Liver (tissue), 9 donors: ENCODE data around the gene PAPOLG. TPM values are rescaled to one million over a fixed set of nuclear protein-coding genes. Genes with fewer than 3 reads are reported as not detected.

ENCODE experiments used
- DNase-seq: peaks from one replicate; pipeline ENCODE4 v3.0.0-alpha.2; 2017; ENCODE audit warnings: low spot score
- H3K27ac ChIP-seq, 2 donors: one replicate each; pipeline ENCODE4 v1.7.0; 2013; ENCODE audit warnings: inconsistent platforms in 2 of 2, low read length in 2 of 2, control low read depth in 1 of 2, low read depth in 1 of 2, mild to moderate bottlenecking in 1 of 2
- H3K27me3 ChIP-seq, 4 donors: one replicate each; pipeline versions ENCODE4 v1.6.1 to v1.7.0; 2013; ENCODE audit warnings: low read length in 3 of 4, inconsistent platforms in 1 of 4, mild to moderate bottlenecking in 1 of 4, moderate library complexity in 1 of 4; ENCODE audit not compliant: control insufficient read depth in 4 of 4, insufficient read depth in 4 of 4
- H3K36me3 ChIP-seq, 4 donors: one replicate each; pipeline versions ENCODE4 v1.6.1 to v1.7.0; 2013; ENCODE audit warnings: low read length in 3 of 4, mild to moderate bottlenecking in 3 of 4, low read depth in 1 of 4, moderate library complexity in 1 of 4; ENCODE audit not compliant: control insufficient read depth in 4 of 4, insufficient read depth in 3 of 4
- H3K4me1 ChIP-seq, 4 donors: one replicate each; pipeline versions ENCODE4 v1.6.1 to v1.7.0; 2013; ENCODE audit warnings: low read length in 3 of 4, mild to moderate bottlenecking in 3 of 4, moderate library complexity in 1 of 4; ENCODE audit not compliant: control insufficient read depth in 4 of 4, insufficient read depth in 4 of 4
- H3K4me3 ChIP-seq, 3 donors: one replicate each; pipeline versions ENCODE4 v1.6.1 to v1.7.0; 2013; ENCODE audit warnings: low read length in 3 of 3, control low read depth in 1 of 3, low read depth in 1 of 3, mild to moderate bottlenecking in 1 of 3
- H3K9ac ChIP-seq, 2 donors: one replicate each; pipeline ENCODE4 v1.7.0; 2013; ENCODE audit warnings: low read length in 2 of 2, mild to moderate bottlenecking in 2 of 2, moderate library complexity in 2 of 2, control low read depth in 1 of 2, low read depth in 1 of 2
- H3K9me3 ChIP-seq, 4 donors: one replicate each; pipeline versions ENCODE4 v1.6.1 to v1.7.0; 2013; ENCODE audit warnings: low read length in 3 of 4; ENCODE audit not compliant: control insufficient read depth in 4 of 4
- EGR1 ChIP-seq, 2 donors: IDR thresholded peaks; 2 replicates each; pipeline ENCODE4 v1.6.1; 2016 to 2018; ENCODE audit warnings: antibody characterized with exemption in 2 of 2, low read depth in 2 of 2
- FOXA1 ChIP-seq: IDR thresholded peaks from 2 replicates; pipeline ENCODE4 v1.6.1; 2016; ENCODE audit warnings: antibody characterized with exemption
- FOXA2 ChIP-seq: IDR thresholded peaks from 2 replicates; pipeline ENCODE4 v1.6.1; 2016; ENCODE audit warnings: antibody characterized with exemption
- GABPA ChIP-seq, 2 donors: IDR thresholded peaks in 1 of 2; conservative IDR thresholded peaks in 1 of 2; 2 replicates each; pipeline ENCODE4 v1.6.1; 2016; ENCODE audit warnings: antibody characterized with exemption in 2 of 2, mild to moderate bottlenecking in 1 of 2, moderate library complexity in 1 of 2
- HNF4A ChIP-seq, 2 donors: conservative IDR thresholded peaks; 2 replicates each; pipeline ENCODE4 v1.6.1; 2016; ENCODE audit warnings: antibody characterized with exemption in 2 of 2, mild to moderate bottlenecking in 2 of 2
- HNF4G ChIP-seq: IDR thresholded peaks from 2 replicates; pipeline ENCODE4 v1.6.1; 2016; ENCODE audit warnings: antibody characterized with exemption
- JUND ChIP-seq, 2 donors: IDR thresholded peaks; 2 replicates each; pipeline ENCODE4 v1.6.1; 2016; ENCODE audit warnings: antibody characterized with exemption in 2 of 2
- RAD21 ChIP-seq, 2 donors: IDR thresholded peaks; 2 replicates each; pipeline ENCODE4 v1.6.1; 2016; ENCODE audit warnings: antibody characterized with exemption in 2 of 2, mild to moderate bottlenecking in 2 of 2
- RXRA ChIP-seq, 2 donors: IDR thresholded peaks; 2 replicates each; pipeline ENCODE4 v1.6.1; 2017 to 2018; ENCODE audit warnings: antibody characterized with exemption in 2 of 2, mild to moderate bottlenecking in 1 of 2
- SP1 ChIP-seq: IDR thresholded peaks from 2 replicates; pipeline ENCODE4 v1.6.1; 2018; ENCODE audit warnings: antibody characterized with exemption, mild to moderate bottlenecking
- YY1 ChIP-seq: IDR thresholded peaks from 2 replicates; pipeline ENCODE4 v1.6.1; 2016; ENCODE audit warnings: antibody characterized with exemption, mild to moderate bottlenecking
- ZBTB33 ChIP-seq: IDR thresholded peaks from 2 replicates; pipeline ENCODE4 v1.6.1; 2016; ENCODE audit warnings: antibody characterized with exemption
- WGBS: extraction: QIAGEN DNeasy Blood & Tissue Kit; methylation state at CpG from one replicate; pipeline ENCODE4 v1.1.7; 2013; 5-methylcytosine and 5-hydroxymethylcytosine counted together
- polyA plus RNA-seq, 2 donors: library from polyadenylated mRNA; stranded (reverse) in 1 of 2; unstranded in 1 of 2; fragments of 200-250 nt in 1 of 2; fragments of >200 nt in 1 of 2; fragmentation: Nextera tagmentation in 1 of 2; extraction: Ambion mirVana in 1 of 2; gene quantifications; one replicate each; pipeline versions ENCODE4 v1.2.1 to v1.2.3, GENCODE V29; 2013 to 2015
- total RNA-seq, 2 donors: library from RNA; depleted of rRNA; stranded (reverse); fragments of >200 nt; gene quantifications; one replicate each; pipeline ENCODE4 v1.2.3, GENCODE V29; 2014
- TF ChIP-seq, protein P1 (sequence below): fragments of 150-350 bp; IDR thresholded peaks from 2 replicates; pipeline ENCODE4 v1.5.1; 2017; ENCODE audit warnings: improper control_type of control experiment, low read depth, low read length; ENCODE audit not compliant: missing input control
- TF ChIP-seq, protein P2 (sequence below): IDR thresholded peaks from 2 replicates; pipeline ENCODE4 v1.6.1; 2016; ENCODE audit warnings: antibody characterized with exemption, mild to moderate bottlenecking
- TF ChIP-seq, protein P3 (sequence below): IDR thresholded peaks from 2 replicates; pipeline ENCODE4 v1.6.1; 2016; ENCODE audit warnings: antibody characterized with exemption
- donor health status: healthy.
- donor health status: healthy.
- donor health status: healthy.
- donor health status: healthy.
- donor health status: healthy.

PAPOLG gene
- total and polyA plus RNA-seq, 4 donors = 1.8 to 7.7 (median 3.6) TPM

- WGBS = 92% methylated on average over 12 of the region's 12 CpGs
- Histone ChIP-seq H3K9me3 (no peaks in the 10 kb centered on the region), H3K4me3 (no peak overlapping the region), H3K27ac (no peak overlapping the region), H3K27me3 (no peaks in the 10 kb centered on the region), H3K9ac (no peak overlapping the region), H3K36me3 (no peaks in the 10 kb centered on the region), H3K4me1 (no peaks in the 10 kb centered on the region)
- TF ChIP-seq YY1 = no peak
- no peak for TF ChIP-seq JUND (IDR thresholded peaks at IDR 0.05)
- no peak for TF ChIP-seq HNF4A (conservative IDR thresholded peaks at IDR 0.05)
- TF ChIP-seq FOXA2 = no peak
- no peak for TF ChIP-seq GABPA (IDR thresholded peaks at IDR 0.05 in 1 of 2, conservative IDR thresholded peaks at IDR 0.05 in 1 of 2)
- TF ChIP-seq RAD21 (IDR thresholded peaks at IDR 0.05) = no peak
- TF ChIP-seq, protein P1, sequence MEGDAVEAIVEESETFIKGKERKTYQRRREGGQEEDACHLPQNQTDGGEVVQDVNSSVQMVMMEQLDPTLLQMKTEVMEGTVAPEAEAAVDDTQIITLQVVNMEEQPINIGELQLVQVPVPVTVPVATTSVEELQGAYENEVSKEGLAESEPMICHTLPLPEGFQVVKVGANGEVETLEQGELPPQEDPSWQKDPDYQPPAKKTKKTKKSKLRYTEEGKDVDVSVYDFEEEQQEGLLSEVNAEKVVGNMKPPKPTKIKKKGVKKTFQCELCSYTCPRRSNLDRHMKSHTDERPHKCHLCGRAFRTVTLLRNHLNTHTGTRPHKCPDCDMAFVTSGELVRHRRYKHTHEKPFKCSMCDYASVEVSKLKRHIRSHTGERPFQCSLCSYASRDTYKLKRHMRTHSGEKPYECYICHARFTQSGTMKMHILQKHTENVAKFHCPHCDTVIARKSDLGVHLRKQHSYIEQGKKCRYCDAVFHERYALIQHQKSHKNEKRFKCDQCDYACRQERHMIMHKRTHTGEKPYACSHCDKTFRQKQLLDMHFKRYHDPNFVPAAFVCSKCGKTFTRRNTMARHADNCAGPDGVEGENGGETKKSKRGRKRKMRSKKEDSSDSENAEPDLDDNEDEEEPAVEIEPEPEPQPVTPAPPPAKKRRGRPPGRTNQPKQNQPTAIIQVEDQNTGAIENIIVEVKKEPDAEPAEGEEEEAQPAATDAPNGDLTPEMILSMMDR = no peak
- TF ChIP-seq ZBTB33 = no peak
- DNase-seq = no peak
Observed at GRCh38 chr2:60820416-60821132, 64.5 kb downstream of the PAPOLG start.

DNA sequence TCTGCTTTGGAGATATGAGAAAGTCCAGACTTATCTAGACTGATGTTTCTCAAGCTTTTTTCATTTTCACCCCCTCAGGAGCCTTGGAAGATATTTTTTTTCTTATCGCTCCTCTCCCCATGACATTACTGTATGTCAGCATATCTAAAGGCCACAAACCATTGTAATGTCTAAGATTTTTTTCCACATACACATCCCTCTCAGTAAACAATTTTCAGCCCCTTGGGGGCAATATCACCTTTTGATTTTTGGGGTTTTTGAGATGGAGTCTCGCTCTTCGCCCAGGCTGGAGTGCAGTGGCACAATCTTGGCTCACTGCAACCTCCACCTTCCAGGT lies 65.0 kb downstream of the PAPOLG start:
- TF ChIP-seq RXRA (IDR thresholded peaks at IDR 0.05) = no peak
- no peak for TF ChIP-seq ZBTB33
- no peak for TF ChIP-seq RAD21 (IDR thresholded peaks at IDR 0.05)
- TF ChIP-seq HNF4G = no peak
- TF ChIP-seq, protein P2, sequence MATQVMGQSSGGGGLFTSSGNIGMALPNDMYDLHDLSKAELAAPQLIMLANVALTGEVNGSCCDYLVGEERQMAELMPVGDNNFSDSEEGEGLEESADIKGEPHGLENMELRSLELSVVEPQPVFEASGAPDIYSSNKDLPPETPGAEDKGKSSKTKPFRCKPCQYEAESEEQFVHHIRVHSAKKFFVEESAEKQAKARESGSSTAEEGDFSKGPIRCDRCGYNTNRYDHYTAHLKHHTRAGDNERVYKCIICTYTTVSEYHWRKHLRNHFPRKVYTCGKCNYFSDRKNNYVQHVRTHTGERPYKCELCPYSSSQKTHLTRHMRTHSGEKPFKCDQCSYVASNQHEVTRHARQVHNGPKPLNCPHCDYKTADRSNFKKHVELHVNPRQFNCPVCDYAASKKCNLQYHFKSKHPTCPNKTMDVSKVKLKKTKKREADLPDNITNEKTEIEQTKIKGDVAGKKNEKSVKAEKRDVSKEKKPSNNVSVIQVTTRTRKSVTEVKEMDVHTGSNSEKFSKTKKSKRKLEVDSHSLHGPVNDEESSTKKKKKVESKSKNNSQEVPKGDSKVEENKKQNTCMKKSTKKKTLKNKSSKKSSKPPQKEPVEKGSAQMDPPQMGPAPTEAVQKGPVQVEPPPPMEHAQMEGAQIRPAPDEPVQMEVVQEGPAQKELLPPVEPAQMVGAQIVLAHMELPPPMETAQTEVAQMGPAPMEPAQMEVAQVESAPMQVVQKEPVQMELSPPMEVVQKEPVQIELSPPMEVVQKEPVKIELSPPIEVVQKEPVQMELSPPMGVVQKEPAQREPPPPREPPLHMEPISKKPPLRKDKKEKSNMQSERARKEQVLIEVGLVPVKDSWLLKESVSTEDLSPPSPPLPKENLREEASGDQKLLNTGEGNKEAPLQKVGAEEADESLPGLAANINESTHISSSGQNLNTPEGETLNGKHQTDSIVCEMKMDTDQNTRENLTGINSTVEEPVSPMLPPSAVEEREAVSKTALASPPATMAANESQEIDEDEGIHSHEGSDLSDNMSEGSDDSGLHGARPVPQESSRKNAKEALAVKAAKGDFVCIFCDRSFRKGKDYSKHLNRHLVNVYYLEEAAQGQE = no peak
- TF ChIP-seq SP1 = no peak
- TF ChIP-seq HNF4A (conservative IDR thresholded peaks at IDR 0.05) = no peak
- TF ChIP-seq, protein P3, sequence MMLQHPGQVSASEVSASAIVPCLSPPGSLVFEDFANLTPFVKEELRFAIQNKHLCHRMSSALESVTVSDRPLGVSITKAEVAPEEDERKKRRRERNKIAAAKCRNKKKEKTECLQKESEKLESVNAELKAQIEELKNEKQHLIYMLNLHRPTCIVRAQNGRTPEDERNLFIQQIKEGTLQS = no peak
- TF ChIP-seq GABPA (IDR thresholded peaks at IDR 0.05 in 1 of 2, conservative IDR thresholded peaks at IDR 0.05 in 1 of 2) = no peak
- TF ChIP-seq FOXA2 = no peak
- no peak for TF ChIP-seq EGR1 (IDR thresholded peaks at IDR 0.05; ENCODE audit: low read depth in 2 of 2)
- TF ChIP-seq FOXA1 = no peak
- no peak for DNase-seq
- no peak overlapping the region for H3K4me3 ChIP-seq
- no peak overlapping the region for H3K9ac ChIP-seq
- no peak overlapping the region for H3K27ac ChIP-seq
- H3K4me1 ChIP-seq = no peaks in the 10 kb centered on the region
- H3K27me3 ChIP-seq = no peaks in the 10 kb centered on the region
- WGBS = 95% methylated on average over 3 of the region's 3 CpGs
- H3K36me3 ChIP-seq = no peaks in the 10 kb centered on the region
- H3K9me3 ChIP-seq = no peaks in the 10 kb centered on the region
